ENCODE results near the gene PPP6R3.
"Not testable (repeated sequence)": the region's sequence is repeated elsewhere in the genome, so short reads cannot be mapped to it uniquely, and the experiment has no call there.

Gene PPP6R3

DNA sequence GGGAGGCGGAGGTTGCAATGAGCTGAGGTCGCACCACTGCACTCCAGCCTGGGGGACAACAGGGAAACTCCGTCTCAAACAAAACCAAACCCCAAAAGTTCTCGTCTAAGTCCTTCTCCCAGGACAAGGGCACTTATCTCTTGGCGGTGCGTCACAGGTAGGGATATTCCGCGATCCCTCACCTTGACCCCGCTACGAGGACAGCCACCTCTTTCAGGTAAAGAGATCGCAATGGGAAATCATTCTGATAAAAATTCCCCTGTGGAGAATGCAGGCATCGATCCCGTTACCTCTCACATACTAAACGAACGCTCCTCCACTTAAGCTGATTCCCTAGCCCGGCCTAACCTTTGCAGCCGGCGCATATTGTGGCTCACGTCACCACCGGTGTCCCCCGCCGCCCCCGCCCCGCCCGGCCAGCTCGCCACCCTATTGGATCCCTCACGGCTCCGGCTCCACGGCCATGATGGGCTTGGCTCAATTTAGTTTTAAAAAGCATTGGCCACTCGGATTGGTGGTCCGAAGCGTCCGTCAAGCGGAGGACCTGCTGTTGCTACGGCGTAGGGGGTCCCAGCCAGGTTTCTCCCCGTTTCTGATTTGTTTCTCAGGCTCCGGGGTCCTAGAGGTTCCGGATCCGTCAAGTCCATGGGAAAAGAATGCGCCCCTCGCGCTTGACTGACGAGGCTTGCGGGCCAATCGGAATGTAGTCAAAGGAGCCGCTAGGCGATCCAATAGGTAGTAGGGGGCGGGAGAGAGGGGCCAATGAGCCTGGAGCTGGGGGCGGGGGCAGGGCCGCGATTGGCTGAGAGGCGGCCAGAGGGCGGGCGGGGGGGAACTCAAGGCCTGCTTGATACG is 439 bp upstream of the PPP6R3 start:
- DNase-seq: peak; percentile 100

DNA sequence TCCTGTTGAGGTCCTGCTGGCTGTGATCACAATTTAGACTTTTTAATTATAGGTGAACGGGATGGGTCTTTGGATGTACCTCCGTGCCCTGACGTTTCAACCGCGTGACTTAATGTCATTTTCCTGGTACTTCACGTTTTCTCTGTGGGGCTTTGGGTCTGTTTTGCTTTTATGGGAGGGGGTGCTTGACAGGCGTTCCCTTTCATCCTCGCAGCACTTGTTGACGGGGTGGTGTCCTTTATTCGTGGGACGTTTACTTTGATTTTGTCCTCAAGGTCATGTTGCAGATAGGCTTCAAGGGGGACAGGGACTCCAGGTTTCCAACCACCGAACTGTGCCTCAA is 994 bp downstream of the PPP6R3 start:
- DNase-seq: peak; percentile 51

DNA sequence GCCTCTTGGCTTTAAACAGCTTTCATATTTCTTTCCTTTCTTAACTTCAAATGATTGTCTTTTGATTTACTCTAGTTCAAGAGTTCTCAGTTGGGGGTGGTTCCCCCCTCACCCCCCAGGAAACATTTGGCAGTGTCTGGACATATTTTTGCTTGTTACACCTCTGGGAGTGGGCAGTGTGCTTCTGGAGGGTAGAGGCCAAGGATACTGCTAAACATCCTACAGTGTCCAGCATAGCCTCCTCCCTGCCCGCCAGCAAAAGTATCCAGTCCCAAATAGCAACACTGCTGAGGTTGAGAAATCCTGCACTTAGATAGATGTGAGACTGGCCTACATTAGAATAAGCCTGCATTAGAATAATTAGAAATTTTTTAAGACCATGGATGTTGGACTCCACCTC is 3.2 kb downstream of the PPP6R3 start:
- DNase-seq: no peak

DNA sequence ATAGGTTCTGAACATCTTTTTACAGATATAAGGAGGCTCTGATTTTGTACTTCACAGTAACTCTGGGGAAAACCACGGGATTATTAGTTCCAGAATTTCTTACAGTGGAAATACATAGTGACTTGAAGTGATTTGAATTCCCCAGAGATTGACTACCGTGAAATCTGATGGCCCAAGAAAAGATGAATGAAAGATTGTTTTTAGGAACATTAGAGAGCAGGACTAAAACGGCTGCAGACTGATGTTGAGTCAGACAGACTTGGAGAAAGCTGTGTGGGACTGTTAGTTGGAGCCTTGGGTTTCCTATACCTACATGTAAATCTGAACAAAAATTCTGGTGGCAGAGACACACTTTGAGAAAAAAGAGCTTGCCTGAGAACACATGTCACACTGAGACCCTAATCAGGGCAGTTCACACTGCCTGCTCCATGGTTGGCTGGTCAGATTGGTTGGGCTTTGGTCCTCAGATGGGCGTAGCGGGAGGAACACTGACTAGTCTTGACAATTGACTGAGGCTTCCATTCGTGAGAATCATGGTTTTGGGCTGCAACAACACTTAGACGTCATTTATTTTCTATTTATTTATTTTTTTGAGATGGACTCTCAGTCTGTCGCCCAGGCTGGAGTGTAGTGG is 6.8 kb downstream of the PPP6R3 start:
- DNase-seq: peak; percentile 40

DNA sequence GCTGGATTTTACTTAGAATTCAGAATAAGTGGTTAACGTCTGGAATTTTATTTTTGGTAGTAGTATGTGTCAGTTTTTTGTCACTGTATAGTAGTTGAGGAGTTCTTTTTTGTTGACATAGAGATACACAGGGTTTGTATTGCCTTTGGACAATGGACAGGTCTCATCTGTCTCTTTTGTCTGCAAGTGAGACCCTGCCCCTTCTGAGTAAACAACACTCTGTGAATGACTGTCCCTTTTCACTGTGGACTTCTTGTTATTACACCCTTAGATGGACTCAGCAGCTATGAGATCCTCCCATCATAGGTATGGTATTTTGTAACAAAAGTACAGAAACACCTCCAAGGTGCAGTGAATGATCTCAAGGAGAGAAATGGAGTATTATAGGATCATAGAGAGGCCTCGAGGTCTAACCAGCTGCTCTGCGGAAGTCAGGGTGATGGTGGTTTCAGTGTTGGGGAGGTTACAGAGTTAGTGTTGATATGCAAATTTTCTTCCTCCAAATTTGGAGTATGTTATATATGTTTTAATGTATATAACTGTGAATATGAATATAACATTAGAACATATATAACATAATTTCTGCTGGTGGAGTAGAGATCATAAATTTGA is 7.8 kb downstream of the PPP6R3 start:
- no peak for DNase-seq

DNA sequence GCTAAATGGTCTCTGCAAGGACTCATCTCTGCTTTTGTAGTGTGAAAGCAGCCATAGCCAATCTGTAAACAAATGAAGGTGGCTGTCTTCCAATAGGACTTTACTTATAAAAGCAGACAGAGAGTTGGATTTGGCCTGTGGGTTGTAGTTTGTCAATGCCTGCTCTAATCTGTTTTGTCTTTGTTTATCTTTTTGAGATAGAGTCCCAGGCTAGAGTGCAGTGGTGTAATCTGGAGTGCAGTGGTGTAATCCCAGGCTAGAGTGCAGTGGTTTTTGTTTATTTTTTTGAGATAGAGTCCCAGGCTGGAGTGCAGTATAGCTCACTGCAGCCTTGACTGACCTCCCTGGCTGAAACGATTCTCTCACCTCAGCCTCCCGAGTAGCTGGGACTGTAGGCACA is 8.6 kb downstream of the PPP6R3 start:
- DNase-seq: peak; percentile 35

DNA sequence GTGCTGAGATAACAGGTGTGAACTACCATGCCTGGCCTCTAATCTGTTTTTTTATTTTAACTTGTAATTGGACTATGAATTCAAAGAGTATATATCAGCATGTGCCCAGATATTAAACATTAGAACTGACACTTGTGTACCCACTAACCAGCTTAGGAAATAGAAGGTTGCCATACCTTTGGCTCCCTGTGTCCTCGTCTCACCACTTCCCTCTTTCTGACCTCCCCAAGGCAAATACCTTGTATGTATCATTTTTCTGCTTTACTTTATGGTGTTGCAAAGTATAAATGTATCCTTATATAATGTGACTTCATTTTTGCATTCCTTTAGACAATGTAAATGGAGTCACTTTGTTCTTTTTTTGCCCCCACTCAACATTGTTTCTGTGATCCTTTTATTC is 9.1 kb downstream of the PPP6R3 start:
- no peak for DNase-seq

DNA sequence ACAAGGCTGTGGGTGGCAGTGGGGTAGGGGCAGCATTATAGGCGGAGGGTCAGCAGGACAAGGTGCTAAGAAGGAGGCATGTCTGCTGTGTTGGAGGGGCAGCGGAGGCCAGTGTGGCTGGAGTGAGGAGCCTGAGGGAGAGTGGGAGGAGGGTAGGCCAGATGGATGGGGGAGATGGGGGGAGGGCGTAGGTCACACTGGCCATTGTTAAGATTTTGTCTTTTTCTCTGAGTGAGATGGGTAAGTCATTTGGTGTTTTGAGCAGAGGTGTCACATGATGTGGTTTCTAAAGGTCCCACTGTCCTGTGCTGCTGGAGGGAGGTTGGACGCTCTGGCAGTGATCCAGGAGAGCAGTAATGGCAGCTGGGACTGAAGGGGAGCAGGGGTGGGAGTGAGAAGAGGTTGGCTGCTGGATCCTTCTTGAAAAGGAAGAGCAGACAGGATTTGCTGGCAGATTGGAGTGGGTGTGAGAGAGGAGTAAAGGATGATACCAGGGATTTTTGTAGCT is 9.8 kb downstream of the PPP6R3 start:
- no peak for DNase-seq

DNA sequence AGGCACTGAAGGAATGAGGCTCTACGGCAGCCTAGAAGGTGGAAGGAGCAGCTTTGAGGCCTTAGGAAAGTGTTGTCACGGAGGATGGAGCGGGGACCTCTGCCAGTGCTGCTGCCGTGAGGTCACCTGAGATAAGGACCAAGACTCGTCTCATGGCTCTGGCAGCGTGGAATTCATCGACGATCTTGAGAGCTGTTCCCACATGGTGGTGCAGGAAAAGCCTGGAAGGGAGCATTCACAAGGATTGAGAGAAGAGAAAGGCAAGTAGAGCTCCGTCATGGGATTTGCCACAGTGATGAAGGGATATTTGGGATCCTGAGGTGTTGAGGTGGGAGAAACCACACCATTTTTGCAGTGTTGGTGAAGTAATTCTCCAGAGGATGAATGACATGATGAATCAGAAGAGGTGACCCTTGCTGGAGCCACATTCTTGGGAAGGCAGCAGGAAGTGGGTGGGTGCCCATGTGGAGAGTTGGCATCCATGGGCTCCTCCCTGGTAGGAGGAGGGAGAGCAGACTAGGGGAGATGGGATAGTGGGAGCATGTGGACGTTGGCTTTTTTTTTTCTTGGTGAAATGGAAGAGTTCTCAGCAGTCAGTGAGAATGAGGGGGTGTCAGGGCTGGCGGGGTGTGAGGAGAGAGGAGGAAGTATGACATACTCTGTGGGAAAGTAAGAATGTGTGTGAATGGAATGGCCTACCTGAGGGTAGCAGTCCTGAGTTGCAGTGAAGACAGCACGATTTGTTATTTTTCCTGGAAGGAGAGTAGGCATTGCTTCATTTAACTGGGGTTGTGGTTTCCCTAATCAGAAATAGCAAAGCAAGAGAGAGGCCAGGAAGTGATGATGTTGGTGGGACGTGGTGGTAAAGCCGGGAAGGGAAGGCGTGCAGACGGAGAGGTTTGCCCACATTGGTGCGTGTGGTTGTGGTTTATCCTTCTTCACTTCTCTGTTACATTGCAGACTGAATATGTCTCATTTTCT is 11.1 kb downstream of the PPP6R3 start:
- peak; percentile 77 for DNase-seq

DNA sequence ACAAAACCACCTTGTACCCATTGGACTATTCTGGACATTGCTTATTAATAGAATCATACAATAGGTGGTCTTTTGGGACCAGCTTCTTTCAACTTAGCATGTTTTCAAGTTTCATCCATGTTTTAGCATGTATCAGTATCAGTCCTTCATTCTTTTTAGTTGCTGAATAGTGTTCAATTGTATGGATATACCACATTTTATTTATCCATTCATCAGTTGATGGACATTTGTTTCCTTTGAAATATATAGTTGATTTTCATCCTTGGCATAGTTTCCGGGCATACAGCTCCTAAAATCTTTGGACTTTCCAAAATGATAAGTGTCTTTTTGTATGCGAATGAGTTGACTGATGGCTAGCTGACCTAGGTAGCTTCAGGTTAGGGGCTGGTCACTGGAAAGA is 12.2 kb downstream of the PPP6R3 start:
- no peak for DNase-seq

DNA sequence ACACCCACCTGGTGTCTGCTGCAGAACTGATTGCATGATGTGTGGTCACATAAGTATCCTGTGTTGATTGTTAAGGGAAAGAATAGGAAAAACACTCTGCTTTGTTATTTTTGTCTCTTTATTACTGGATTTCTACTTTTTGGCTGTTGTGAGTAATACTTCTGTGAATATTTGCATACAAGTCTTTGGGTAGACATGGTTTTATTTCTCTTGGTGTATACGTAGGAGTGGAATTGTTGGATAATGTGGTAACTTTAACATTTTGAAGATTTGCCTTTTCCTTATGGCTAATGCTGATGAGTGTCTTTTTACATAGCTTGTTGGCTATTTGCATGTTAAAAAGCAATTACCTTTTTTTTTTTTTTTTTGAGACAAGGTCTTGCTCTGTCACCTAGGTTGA is 13.1 kb downstream of the PPP6R3 start:
- no peak for DNase-seq

DNA sequence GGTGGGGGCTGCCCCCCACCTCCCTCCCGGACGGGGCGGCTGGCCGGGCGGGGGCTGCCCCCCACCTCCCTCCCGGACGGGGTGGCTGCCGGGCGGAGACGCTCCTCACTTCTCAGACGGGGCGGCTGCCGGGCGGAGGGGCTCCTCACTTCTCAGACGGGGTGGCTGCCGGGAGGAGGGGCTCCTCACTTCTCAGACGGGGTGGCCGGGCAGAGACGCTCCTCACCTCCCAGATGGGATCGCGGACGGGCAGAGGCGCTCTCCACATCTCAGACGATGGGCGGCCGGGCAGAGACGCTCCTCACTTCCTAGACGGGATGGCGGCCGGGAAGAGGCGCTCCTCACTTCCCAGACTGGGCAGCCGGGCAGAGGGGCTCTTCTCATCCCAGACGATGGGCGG is 15.1 kb downstream of the PPP6R3 start:
- not testable (repeated sequence) for DNase-seq

DNA sequence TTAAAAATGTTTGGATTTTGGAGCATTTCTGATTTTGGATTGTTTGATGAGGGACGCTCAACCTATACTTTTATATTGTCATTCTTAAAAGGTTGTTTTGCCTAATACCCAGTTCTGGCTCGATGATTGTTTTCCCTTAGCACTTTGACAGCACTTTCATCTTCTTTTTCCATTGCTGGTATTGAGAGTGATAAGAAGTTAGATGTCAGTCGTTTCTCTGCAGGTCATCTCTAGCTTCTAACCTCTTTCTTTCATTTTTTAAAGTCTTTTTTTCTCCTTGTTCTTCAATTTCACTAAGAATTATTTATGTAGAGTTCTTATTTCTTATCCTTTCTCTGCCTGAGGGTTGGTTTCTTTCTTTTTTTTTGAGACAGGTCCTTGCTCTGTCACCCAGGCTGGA is 18.8 kb downstream of the PPP6R3 start:
- no peak for DNase-seq

DNA sequence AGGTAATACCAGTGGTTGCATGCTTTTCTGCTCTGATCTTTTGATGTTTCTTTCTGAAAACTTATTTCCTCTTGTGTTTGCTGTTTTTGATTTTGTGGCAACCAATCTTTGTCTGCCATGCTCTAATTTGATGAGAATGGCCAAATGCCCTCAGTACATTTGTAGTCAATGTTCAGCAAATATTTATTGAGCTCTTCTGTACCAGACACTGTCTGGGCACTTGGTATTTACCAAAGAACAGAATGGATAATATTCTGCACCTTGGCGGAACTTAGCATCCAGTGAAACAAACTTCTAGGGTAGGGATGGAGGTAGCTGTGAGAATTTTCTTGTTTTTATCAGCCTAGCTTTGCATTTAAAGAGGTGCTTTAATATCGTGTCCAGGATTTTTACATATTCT is 19.6 kb downstream of the PPP6R3 start:
- no peak for DNase-seq

DNA sequence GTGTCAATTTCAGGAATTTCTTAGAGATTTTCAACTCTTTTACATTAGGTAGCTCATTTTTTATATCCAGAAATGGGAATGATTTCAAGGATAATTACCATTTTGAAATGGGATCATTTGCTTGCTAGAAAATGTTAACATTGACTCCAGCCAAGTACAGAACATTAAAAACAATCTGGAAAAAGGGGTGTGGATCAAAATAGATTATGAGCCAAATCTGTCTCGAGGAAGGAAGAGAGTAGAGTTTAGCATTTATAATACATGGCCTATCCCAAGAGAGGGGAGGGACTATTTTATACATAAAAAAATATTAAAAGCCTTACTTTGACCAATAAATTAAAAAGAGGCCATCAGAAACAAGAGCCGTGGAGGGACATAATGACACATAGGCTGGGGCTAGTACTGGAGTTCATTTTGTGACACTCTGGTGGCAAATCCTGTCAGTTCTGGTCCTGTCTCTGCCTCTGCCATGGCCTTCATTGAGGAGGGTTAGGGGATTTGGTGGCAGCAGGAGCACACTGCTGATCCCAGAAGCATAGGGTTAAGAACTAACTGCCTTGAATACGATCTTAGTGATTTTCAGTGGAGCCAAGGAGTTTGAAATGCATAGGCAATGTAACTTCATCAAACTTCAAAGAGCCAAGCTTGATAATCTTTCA is 20.4 kb downstream of the PPP6R3 start:
- no peak for DNase-seq

DNA sequence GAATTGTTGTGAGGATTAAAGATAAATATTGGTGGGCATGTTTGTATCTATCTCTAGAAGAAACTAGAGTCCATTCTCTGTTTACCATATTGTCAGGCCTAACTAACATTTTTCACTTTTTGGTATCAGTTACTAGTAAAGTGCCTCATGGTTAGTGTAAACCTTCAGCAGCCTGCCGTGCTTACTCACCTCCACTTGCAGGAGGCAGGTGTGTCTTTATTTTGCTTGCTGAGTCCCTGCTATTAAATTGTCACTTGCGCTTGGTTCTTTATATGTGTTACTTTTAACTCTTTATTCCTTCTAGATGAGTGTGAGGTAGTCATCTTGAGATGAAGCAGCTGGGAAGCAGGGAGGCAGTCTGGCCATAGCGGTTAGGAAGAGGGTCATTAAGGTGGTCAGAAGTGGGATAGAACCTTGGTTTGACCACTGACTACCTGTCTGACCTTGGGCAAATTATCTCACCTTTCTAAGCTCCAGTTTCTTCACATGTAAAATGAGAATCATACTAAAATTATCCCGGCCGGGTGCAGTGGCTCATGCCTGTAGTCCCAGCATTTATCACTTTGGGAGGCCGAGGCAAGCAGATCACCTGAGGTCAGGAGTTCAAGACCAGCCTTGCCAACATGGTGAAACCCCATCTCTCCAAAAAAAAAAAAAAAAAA is 21.2 kb downstream of the PPP6R3 start:
- DNase-seq: no peak

DNA sequence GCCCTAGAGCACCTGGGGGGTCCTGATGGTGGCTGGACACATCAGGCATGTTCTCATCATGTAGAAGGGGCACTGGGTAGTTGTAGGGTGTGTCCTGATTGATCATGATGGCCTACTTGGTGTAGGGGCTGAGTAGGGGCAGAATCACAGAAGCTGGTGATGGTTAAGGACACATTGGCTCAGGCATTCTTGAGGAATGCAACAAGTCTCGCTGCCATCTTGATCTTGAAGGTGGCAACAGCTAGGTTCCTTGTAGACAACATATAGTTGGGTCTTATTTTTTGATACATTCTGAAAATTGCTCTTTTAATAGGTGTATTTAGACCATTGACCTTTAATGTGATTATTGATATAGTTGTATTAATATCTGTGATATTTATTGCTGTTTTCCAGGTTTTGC is 28.1 kb downstream of the PPP6R3 start:
- no peak for DNase-seq

DNA sequence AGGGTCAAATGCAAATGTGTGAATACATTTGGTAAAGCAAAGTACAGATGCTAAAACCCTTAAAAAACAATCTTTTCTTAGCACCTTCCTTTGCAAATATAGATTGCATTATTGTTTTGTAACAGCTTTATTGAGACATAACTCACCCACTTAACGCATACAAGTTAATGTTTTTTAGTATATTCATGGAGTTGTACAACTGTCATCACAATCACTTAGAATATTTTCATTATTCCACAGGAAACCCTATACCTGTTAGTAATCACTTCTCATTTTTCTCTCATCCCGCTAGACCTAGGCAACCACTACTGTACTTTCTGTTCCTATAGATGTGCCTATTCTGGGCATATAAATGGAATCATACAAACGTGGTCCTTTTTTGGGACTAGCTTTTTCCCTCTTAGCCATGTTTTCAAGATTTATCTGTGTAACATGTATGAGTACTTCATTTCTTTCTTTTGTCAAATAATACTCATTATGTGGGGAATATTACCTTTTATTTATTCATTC is 34.7 kb downstream of the PPP6R3 start:
- no peak for DNase-seq

DNA sequence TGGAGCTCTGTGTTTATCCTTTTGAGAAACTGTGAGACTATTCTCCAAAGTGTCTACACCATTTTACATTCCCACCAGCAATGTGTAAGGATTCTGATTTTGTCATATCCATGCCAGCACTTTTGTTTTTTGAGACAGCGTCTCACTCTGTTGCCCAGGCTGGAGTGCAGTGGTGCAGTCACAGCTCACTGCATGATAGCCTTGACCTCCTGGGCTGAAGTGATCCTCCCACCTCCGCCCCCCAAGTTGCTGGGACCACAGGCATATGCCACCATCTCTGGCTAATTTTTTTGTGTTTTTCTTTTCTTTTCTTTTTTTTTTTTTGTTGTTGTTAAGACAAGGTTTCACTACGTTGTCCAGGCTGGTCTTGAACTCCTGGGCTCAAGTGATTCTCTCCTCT is 35.3 kb downstream of the PPP6R3 start:
- no peak for DNase-seq

DNA sequence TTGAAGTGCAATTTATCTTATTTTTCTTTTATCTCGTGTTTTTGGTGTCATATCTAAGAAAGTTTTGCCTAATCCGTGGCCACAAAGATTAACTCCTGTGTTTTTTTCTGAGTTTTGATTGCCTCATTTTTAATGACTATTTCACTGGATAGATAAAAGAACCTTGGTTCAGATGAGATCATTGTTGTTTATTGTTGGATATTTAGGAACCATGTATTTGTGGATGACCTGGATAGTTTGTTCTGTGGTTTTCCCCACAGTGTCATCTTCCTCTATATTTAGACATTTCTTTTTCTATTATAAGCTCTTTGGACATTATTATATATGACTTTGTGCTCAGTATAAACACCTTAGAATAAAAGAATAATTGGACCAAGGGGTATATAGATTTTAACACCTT is 37.2 kb downstream of the PPP6R3 start:
- DNase-seq: no peak

DNA sequence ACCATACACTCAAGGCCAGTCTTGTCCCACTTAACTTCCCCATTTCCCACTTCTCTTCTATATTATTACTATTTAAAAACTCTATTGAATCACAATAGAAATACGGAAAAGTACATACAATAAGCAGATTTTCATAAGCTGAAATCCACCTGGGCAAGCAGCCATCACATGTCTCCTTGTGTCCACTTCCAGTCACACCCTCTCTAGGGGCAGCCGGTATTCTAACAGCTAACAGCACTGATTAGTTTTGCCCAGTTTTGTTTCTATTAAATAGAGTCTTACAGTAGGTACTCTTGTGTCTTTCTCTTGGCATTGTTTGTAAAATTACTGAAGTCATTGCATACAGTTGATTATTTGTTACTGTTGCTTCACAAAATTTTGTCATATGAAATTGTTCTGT is 37.8 kb downstream of the PPP6R3 start:
- DNase-seq: no peak
